ENCODE measurements around the gene TRAPPC10. TPM values are rescaled to one million over a fixed set of nuclear protein-coding genes. Genes with fewer than 3 reads are reported as not detected.
A peak's percentile ranks its signal among the peaks of the same experiment; 100 is the strongest.

TRAPPC10 gene
- total RNA-seq, 1 experiment from 2014 or later, result 10.4 TPM

GRCh38 chr21:44076316-44076715, 64.2 kb downstream of the TRAPPC10 start:
- in situ Hi-C loops (cut with HindIII; ENCODE audit: low pct_unique_long_range_greater_than_20kb, low sequenced_read_pairs), result no loop called here
- DNase-seq (ENCODE audit: low read depth), result no peak

GRCh38 chr21:44078411-44078981, 66.4 kb downstream of the TRAPPC10 start:
- in situ Hi-C loops (cut with HindIII; ENCODE audit: low pct_unique_long_range_greater_than_20kb, low sequenced_read_pairs), result no loop called here
- DNase-seq (ENCODE audit: low read depth), result no peak

- DNase-seq (ENCODE audit: low read depth), result no peak
- in situ Hi-C loops (cut with HindIII; ENCODE audit: low pct_unique_long_range_greater_than_20kb, low sequenced_read_pairs), result no loop called here
Observed at GRCh38 chr21:44079446-44079845, 67.3 kb downstream of the TRAPPC10 start.

- no peak for DNase-seq (ENCODE audit: low read depth)
- in situ Hi-C loops (cut with HindIII; ENCODE audit: low pct_unique_long_range_greater_than_20kb, low sequenced_read_pairs), result no loop called here
Observed at GRCh38 chr21:44079846-44080245, 67.7 kb downstream of the TRAPPC10 start.

- no peak for DNase-seq (ENCODE audit: low read depth)
- in situ Hi-C loops (cut with HindIII; ENCODE audit: low pct_unique_long_range_greater_than_20kb, low sequenced_read_pairs), result no loop called here
Observed at GRCh38 chr21:44082648-44083440, 70.7 kb downstream of the TRAPPC10 start.

GRCh38 chr21:44083631-44084291, 71.7 kb downstream of the TRAPPC10 start:
- DNase-seq (ENCODE audit: low read depth), result no peak
- in situ Hi-C loops (cut with HindIII; ENCODE audit: low pct_unique_long_range_greater_than_20kb, low sequenced_read_pairs), result no loop called here

GRCh38 chr21:44084496-44085241, 72.6 kb downstream of the TRAPPC10 start:
- in situ Hi-C loops (cut with HindIII; ENCODE audit: low pct_unique_long_range_greater_than_20kb, low sequenced_read_pairs), result no loop called here
- DNase-seq (ENCODE audit: low read depth), result no peak

GRCh38 chr21:44085491-44086321, 73.6 kb downstream of the TRAPPC10 start:
- in situ Hi-C loops (cut with HindIII; ENCODE audit: low pct_unique_long_range_greater_than_20kb, low sequenced_read_pairs), result no loop called here
- DNase-seq (ENCODE audit: low read depth), result no peak

- in situ Hi-C loops (cut with HindIII; ENCODE audit: low pct_unique_long_range_greater_than_20kb, low sequenced_read_pairs), result no loop called here
- no peak for DNase-seq (ENCODE audit: low read depth)
Observed at GRCh38 chr21:44086636-44087425, 74.7 kb downstream of the TRAPPC10 start.

GRCh38 chr21:44087426-44088400, 75.6 kb downstream of the TRAPPC10 start:
- DNase-seq (ENCODE audit: low read depth), result no peak
- in situ Hi-C loops (cut with HindIII; ENCODE audit: low pct_unique_long_range_greater_than_20kb, low sequenced_read_pairs), result no loop called here

- no peak for DNase-seq (ENCODE audit: low read depth)
- in situ Hi-C loops (cut with HindIII; ENCODE audit: low pct_unique_long_range_greater_than_20kb, low sequenced_read_pairs), result no loop called here
Observed at GRCh38 chr21:44088401-44088780, 76.3 kb downstream of the TRAPPC10 start.

GRCh38 chr21:44089001-44089911, 77.1 kb downstream of the TRAPPC10 start:
- in situ Hi-C loops (cut with HindIII; ENCODE audit: low pct_unique_long_range_greater_than_20kb, low sequenced_read_pairs), result no loop called here
- peak; percentile 46 for DNase-seq (ENCODE audit: low read depth)

GRCh38 chr21:44090325-44090724, 78.2 kb downstream of the TRAPPC10 start:
- no peak for DNase-seq (ENCODE audit: low read depth)
- in situ Hi-C loops (cut with HindIII; ENCODE audit: low pct_unique_long_range_greater_than_20kb, low sequenced_read_pairs), result no loop called here

- in situ Hi-C loops (cut with HindIII; ENCODE audit: low pct_unique_long_range_greater_than_20kb, low sequenced_read_pairs), result no loop called here
- no peak for DNase-seq (ENCODE audit: low read depth)
Observed at GRCh38 chr21:44092211-44092610, 80.1 kb downstream of the TRAPPC10 start.

- no peak for DNase-seq (ENCODE audit: low read depth)
- in situ Hi-C loops (cut with HindIII; ENCODE audit: low pct_unique_long_range_greater_than_20kb, low sequenced_read_pairs), result no loop called here
Observed at GRCh38 chr21:44093761-44094160, 81.7 kb downstream of the TRAPPC10 start.
